ENCODE measurements around the gene PACSIN1.

Gene PACSIN1

DNA sequence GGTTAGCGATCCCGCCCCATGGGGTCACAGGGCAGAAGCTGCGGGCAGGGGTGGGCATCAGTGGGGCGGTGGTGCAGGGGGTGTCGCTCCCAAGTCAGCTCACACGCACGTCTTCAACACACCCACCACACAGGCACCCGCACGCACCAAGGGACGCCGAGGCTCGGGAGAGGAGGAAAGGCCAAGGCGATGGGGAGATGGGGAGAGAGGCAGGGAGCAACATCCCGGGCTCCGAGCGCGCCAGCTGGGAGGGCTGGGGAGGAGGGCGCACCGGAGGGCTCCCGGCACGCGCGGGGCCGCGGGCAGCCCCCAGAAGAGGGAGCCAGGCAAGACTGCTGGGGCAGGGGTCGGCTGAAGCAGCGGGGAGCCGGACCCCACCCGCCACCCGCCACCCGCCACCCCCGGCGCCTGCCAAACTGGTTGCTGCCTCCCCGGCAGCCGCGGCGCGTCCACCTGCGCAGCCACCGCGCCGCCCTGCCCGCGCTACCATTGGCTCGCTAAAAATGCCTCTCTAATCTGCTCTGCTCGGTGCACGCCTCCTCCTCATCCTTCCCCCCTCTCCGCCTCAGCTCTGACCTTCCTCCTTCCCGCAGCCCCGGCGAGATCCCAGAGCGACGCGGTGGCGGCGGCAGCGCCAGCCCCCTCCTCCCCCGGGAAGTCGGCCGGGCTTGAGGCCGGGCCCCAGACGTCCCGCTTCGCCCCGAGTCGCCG lies at the start of gene PACSIN1:
TSS of gene PACSIN1 (plus strand) at position 546 of the 711 bp plus-strand sequence. CDS start 60,230 bp downstream, outside the sequence.
- no peak within 1 kb of the TSS for H3K4me3 ChIP-seq (ENCODE audit: low read depth, low read length)
- DNase-seq (ENCODE audit: low read depth), result no peak
- TF ChIP-seq POLR2A (IDR thresholded peaks at IDR 0.05; ENCODE audit: extremely low read depth, insufficient read length) (no peak), CTCF (IDR thresholded peaks at IDR 0.05; ENCODE audit: low read depth, low read length) (no peak), MYC (IDR thresholded peaks at IDR 0.05; ENCODE audit: low read depth, low read length) (no peak)
- TF ChIP-seq, protein P1, sequence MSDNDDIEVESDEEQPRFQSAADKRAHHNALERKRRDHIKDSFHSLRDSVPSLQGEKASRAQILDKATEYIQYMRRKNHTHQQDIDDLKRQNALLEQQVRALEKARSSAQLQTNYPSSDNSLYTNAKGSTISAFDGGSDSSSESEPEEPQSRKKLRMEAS (IDR thresholded peaks at IDR 0.05; ENCODE audit: low read depth, low read length), result no peak

DNA sequence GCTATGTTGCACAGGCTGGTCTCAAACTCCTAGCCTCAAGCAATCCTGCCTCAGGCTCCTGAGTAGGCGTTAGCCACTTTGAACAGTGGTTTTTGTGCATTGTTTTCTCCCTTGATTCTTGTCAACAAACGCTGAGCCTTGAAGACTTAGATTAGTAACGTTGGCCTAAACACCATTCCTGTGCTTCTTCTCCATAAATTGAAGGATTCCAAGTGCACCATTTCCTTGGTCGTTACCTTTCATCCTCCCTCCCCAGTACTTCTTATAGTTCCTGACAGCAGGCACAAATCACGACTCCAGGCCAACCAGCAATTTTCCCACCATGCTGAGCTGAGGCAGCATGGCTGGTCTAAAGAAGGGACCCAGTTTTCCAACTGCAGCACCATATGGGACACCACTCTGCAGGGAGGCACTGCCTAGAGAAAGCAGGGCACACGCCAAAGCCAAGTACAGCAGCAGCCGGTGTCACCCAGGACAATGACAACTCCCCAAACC lies 49.0 kb upstream of the PACSIN1 start:
- TF ChIP-seq MYC (IDR thresholded peaks at IDR 0.05; ENCODE audit: low read depth, low read length), result no peak
- no peak for TF ChIP-seq POLR2A (IDR thresholded peaks at IDR 0.05; ENCODE audit: extremely low read depth, insufficient read length)
- H3K4me3 ChIP-seq (ENCODE audit: low read depth, low read length), result no peak overlapping the region
- DNase-seq (ENCODE audit: low read depth), result no peak

DNA sequence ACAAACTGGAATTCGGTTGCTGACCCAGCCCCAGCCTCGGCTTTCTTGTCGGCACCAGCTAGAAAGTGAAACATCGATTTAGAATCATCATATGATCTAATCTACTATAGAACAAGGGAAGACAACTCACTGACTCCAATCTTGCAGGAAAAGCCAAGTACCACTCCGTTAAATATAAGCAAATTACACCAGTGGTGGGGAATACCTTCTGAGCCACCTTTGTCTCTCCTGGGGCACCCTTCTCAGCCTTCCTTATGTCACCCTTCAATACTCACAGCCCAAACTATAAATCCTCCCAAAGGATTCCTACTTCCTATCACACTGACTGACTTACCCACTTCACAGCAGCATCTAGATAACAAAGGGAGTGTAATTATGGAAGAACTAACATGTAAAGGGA lies 47.5 kb upstream of the PACSIN1 start:
- TF ChIP-seq MYC (IDR thresholded peaks at IDR 0.05; ENCODE audit: low read depth, low read length) (no peak), POLR2A (IDR thresholded peaks at IDR 0.05; ENCODE audit: extremely low read depth, insufficient read length) (peak; percentile 2)
- DNase-seq (ENCODE audit: low read depth), result no peak
- no peak overlapping the region for H3K4me3 ChIP-seq (ENCODE audit: low read depth, low read length)

DNA sequence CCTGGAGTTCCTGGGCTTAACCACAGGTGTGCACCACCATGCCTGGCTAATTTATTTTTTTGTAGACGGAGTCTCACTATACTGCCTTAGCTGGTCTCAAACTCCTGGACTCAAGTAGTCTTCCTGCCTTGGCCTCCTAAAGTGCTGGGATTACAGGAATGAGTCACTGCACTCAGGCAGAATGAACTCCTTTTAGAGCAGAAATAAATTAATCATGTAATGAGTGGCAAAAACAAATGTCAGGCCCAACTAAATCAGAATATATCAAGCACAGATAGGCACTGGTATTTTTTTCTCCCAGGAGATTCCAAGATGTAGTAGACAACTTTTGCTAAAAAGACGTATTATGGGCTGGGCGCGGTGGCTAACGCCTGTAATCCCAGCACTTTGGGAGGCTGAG lies 42.6 kb upstream of the PACSIN1 start:
- peak overlapping the region; percentile 97 for H3K4me3 ChIP-seq (ENCODE audit: low read depth, low read length)
- TF ChIP-seq MYC (IDR thresholded peaks at IDR 0.05; ENCODE audit: low read depth, low read length) (no peak), CTCF (IDR thresholded peaks at IDR 0.05; ENCODE audit: low read depth, low read length) (no peak), POLR2A (IDR thresholded peaks at IDR 0.05; ENCODE audit: extremely low read depth, insufficient read length) (no peak)
- TF ChIP-seq, protein P1 (IDR thresholded peaks at IDR 0.05; ENCODE audit: low read depth, low read length), result no peak
- no peak for DNase-seq (ENCODE audit: low read depth)

DNA sequence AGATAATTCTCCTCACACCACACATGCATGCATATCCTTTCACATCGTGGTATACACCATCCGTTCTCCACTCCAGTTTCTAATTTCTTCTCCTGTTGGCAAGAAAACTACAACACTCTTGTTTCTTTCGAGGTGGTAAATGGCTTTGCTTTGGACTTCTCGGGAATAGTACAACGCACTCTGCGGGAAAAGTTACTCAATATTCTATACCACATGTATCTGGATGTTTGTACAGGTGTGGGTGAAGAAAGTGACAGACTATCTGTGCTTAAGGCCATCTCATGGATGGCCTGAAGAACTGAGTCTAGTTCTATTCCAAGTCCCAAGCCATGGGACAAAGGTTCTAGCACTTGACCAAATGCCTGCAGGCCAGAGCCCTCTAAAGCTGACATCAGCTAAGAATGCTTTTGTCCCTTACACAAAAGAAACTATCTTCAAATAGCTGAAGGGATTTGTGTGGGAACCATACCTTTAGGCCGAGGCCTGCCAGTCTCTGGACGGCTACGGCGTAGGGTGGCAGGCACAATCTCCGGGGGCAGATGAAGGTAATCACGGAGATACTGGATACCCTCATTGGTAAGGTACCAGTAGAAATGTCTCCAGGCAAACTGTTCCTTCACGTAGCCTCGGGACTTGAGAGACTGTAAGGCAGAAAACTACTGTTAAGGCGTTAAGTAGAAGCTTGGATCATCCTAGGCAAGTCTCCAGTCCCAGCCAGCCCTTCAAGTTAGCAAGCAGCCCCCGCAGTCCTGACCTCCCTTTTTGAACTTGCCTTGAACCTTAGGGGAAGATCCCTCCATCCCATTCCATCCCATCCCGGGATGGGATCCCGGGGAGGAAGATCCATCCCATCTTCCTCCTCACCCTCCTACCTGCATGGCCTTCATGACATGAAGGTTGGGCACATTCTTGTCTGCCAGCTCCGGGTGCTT lies 41.4 kb upstream of the PACSIN1 start:
- H3K4me3 ChIP-seq (ENCODE audit: low read depth, low read length), result peak overlapping the region; percentile 97
- TF ChIP-seq CTCF (IDR thresholded peaks at IDR 0.05; ENCODE audit: low read depth, low read length), result no peak
- TF ChIP-seq MYC (IDR thresholded peaks at IDR 0.05; ENCODE audit: low read depth, low read length), result no peak
- TF ChIP-seq, protein P1 (IDR thresholded peaks at IDR 0.05; ENCODE audit: low read depth, low read length), result no peak
- no peak for TF ChIP-seq POLR2A (IDR thresholded peaks at IDR 0.05; ENCODE audit: extremely low read depth, insufficient read length)
- no peak for DNase-seq (ENCODE audit: low read depth)

- peak overlapping the region; percentile 97 for H3K4me3 ChIP-seq (ENCODE audit: low read depth, low read length)
- TF ChIP-seq, protein P1 (IDR thresholded peaks at IDR 0.05; ENCODE audit: low read depth, low read length), result no peak
- no peak for TF ChIP-seq CTCF (IDR thresholded peaks at IDR 0.05; ENCODE audit: low read depth, low read length)
- no peak for TF ChIP-seq POLR2A (IDR thresholded peaks at IDR 0.05; ENCODE audit: extremely low read depth, insufficient read length)
- TF ChIP-seq MYC (IDR thresholded peaks at IDR 0.05; ENCODE audit: low read depth, low read length), result no peak
- DNase-seq (ENCODE audit: low read depth), result no peak
Measured at GRCh38 chr6:34425132-34425497, 40.8 kb upstream of the PACSIN1 start.

All from NB4 (cell line).